ENCODE results near the gene IRF2BP2. TPM values are rescaled to one million over a fixed set of nuclear protein-coding genes. Genes with fewer than 3 reads are reported as not detected.

IRF2BP2 gene
- total RNA-seq, 1 donor from 2014 or later, result 199 TPM

DNA sequence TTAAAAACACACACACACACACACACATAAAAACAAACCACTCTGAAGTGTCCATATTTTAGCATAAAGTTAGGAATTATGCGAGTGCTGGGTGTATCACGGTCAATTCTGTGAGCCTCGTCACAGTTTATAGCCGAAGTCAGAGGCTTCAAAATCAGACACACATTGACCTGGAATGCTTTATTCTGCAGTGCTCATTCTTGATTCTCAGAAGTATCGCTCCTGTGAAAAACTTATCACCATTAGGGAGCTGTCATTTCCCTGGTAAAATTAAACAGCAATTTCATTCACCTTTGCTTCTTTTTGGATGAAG, 8.7 kb upstream of the IRF2BP2 start:
- no peaks in the 10 kb centered on the region for H3K36me3 Mint-ChIP-seq (ENCODE audit: unreplicated experiment)
- H3K9me3 Mint-ChIP-seq (ENCODE audit: unreplicated experiment), result peaks cover 2% of the 10 kb centered on the region
- peak overlapping the region; percentile 89 for H3K27ac Mint-ChIP-seq (ENCODE audit: unreplicated experiment)
- no peak overlapping the region for H3K4me3 Mint-ChIP-seq (ENCODE audit: unreplicated experiment)
- TF ChIP-seq, protein P1, sequence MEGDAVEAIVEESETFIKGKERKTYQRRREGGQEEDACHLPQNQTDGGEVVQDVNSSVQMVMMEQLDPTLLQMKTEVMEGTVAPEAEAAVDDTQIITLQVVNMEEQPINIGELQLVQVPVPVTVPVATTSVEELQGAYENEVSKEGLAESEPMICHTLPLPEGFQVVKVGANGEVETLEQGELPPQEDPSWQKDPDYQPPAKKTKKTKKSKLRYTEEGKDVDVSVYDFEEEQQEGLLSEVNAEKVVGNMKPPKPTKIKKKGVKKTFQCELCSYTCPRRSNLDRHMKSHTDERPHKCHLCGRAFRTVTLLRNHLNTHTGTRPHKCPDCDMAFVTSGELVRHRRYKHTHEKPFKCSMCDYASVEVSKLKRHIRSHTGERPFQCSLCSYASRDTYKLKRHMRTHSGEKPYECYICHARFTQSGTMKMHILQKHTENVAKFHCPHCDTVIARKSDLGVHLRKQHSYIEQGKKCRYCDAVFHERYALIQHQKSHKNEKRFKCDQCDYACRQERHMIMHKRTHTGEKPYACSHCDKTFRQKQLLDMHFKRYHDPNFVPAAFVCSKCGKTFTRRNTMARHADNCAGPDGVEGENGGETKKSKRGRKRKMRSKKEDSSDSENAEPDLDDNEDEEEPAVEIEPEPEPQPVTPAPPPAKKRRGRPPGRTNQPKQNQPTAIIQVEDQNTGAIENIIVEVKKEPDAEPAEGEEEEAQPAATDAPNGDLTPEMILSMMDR (IDR thresholded peaks at IDR 0.05; ENCODE audit: partially characterized antibody, unreplicated experiment), result no peak
- peaks cover 37% of the 10 kb centered on the region for H3K4me1 Mint-ChIP-seq (ENCODE audit: low read depth, unreplicated experiment)
- no peak for DNase-seq
- peaks cover 2% of the 10 kb centered on the region for H3K27me3 Mint-ChIP-seq (ENCODE audit: unreplicated experiment)

DNA sequence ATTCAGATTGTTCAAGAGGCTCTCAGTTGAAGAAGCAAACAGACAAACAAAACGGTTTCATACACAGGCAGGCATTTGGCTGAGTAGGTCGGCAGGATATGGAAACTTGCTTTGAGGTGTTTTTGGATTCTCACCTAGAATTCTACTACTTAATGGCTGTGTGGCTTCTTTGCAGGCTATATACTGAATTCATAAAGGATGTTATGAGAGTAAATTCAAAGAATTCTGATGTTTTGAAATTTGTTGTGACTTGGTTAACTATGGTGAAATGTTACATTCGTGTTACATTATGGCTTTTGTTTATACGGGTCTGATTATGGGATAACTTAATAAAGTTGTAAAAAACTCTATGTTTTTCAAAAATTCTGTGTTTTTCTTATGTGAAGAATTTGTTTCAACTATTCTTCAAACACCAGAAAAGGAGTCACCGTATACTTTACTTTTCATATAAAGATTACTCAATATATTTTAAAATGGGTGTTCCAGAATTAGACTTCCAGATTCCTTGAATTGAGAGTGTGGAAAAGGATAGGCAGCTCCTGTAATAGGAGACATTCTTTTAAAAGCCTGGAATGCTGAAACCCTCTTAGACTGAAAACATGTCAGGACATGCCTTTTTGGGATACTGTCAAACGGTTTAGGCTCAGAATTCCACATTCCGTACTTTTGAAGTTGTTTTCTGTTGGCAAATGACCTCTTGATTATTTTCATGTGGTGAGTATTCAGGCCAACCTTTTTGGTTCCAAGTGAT, 8.2 kb upstream of the IRF2BP2 start:
- peaks cover 2% of the 10 kb centered on the region for H3K9me3 Mint-ChIP-seq (ENCODE audit: unreplicated experiment)
- no peak for DNase-seq
- H3K4me1 Mint-ChIP-seq (ENCODE audit: low read depth, unreplicated experiment), result peaks cover 42% of the 10 kb centered on the region
- H3K36me3 Mint-ChIP-seq (ENCODE audit: unreplicated experiment), result no peaks in the 10 kb centered on the region
- peaks cover 2% of the 10 kb centered on the region for H3K27me3 Mint-ChIP-seq (ENCODE audit: unreplicated experiment)
- TF ChIP-seq, protein P1 (IDR thresholded peaks at IDR 0.05; ENCODE audit: partially characterized antibody, unreplicated experiment), result no peak
- peak overlapping the region; percentile 89 for H3K27ac Mint-ChIP-seq (ENCODE audit: unreplicated experiment)
- H3K4me3 Mint-ChIP-seq (ENCODE audit: unreplicated experiment), result no peak overlapping the region

DNA sequence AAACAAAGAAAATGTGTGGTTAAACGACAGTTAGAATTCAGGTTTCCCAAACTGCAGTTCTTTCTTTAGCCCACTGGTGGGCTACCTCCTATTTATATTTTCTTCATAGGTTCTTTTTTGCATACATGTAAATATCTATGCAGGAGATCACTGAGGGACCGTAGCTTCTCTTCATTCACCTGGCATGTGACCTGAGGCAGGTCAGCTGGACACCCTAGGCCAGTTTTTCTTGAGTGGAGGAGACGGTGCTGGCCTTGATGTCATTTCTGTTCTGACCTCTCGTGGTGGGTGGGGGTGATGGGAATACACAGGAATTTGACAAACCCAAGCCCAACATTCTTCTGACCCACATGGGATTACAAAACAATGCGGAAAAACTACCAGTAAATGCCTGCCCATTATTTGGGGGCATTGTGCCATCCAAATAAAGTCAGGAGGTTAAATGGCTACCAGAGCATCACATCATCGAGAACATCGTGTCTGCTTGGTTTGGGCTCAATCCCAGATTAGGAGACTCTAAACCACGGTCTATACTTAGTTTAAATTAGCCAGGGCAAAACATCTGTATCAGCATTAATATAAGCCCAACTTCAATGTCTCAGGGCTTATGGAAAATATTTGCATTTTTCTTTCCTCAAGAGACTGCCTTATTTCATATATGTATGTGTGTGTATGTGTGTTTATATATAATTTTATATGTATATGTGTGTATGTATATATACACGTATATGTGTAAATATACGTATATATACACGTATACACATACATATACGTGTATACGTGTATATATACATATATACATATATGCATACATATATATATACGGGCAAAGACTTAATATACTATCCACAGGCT, 7.4 kb upstream of the IRF2BP2 start:
- Mint-ChIP-seq H3K4me1 (ENCODE audit: low read depth, unreplicated experiment) (peaks cover 50% of the 10 kb centered on the region), H3K36me3 (ENCODE audit: unreplicated experiment) (no peaks in the 10 kb centered on the region), H3K9me3 (ENCODE audit: unreplicated experiment) (peaks cover 5% of the 10 kb centered on the region), H3K4me3 (ENCODE audit: unreplicated experiment) (no peak overlapping the region), H3K27me3 (ENCODE audit: unreplicated experiment) (peaks cover 5% of the 10 kb centered on the region), H3K27ac (ENCODE audit: unreplicated experiment) (no peak overlapping the region)
- TF ChIP-seq, protein P1 (IDR thresholded peaks at IDR 0.05; ENCODE audit: partially characterized antibody, unreplicated experiment), result peak; percentile 23
- DNase-seq, result no peak

DNA sequence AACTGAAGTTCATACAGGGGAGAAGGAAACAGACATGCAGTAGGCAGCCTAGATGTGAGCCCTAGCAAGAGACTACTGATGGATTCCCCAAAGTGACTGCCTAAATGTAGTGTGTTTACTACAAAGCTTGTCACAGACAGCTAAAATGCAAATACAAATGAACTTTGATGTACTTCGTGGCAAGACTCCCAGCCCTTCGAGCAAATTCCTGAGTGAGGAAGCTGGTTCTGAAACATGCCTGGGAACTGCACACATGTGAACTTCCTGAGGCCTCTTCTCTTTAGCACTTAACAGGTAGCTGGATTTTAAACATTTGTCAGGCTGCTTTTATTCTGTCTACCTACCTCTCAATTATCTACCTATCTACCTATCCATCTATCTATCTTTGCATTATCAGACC, 6.7 kb upstream of the IRF2BP2 start:
- no peak for DNase-seq
- TF ChIP-seq, protein P1 (IDR thresholded peaks at IDR 0.05; ENCODE audit: partially characterized antibody, unreplicated experiment), result no peak
- Mint-ChIP-seq H3K36me3 (ENCODE audit: unreplicated experiment) (no peaks in the 10 kb centered on the region), H3K27me3 (ENCODE audit: unreplicated experiment) (peaks cover 5% of the 10 kb centered on the region), H3K4me1 (ENCODE audit: low read depth, unreplicated experiment) (peaks cover 54% of the 10 kb centered on the region), H3K9me3 (ENCODE audit: unreplicated experiment) (peaks cover 8% of the 10 kb centered on the region), H3K27ac (ENCODE audit: unreplicated experiment) (no peak overlapping the region), H3K4me3 (ENCODE audit: unreplicated experiment) (no peak overlapping the region)

DNA sequence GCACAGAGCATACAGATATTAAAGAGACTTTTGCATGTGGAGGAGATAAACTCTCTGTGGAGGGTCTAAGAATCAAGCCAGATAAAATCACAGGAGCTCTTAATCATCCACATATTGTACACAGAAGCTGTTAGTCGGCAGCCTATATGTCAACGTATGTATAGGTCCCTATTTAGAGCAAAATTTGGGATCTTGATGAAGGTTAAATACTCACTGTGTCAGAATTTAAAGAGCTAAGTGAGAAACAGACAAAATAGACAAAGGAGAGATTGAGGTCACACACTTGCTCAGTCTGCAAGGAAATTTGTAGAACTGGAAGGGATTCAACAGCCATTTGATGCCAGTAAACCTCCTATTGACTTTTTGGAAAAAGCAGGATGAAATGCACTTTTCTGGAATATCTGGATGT, 4.1 kb upstream of the IRF2BP2 start:
- peaks cover 16% of the 10 kb centered on the region for H3K9me3 Mint-ChIP-seq (ENCODE audit: unreplicated experiment)
- peak overlapping the region; percentile 77 for H3K27ac Mint-ChIP-seq (ENCODE audit: unreplicated experiment)
- no peak overlapping the region for H3K4me3 Mint-ChIP-seq (ENCODE audit: unreplicated experiment)
- peaks cover 42% of the 10 kb centered on the region for H3K4me1 Mint-ChIP-seq (ENCODE audit: low read depth, unreplicated experiment)
- TF ChIP-seq, protein P1 (IDR thresholded peaks at IDR 0.05; ENCODE audit: partially characterized antibody, unreplicated experiment), result no peak
- peaks cover 11% of the 10 kb centered on the region for H3K27me3 Mint-ChIP-seq (ENCODE audit: unreplicated experiment)
- H3K36me3 Mint-ChIP-seq (ENCODE audit: unreplicated experiment), result peaks cover 5% of the 10 kb centered on the region
- DNase-seq, result no peak

All from glutamatergic neuron (in vitro differentiated cells).